Vagina (tissue), 2 donors: ENCODE results near the gene LINC01488.

Experiments
- CTCF ChIP-seq, 3 experiments: fragments of 450-650 bp in 2 of 3; fragments of 200-600 bp in 1 of 3; sonication (generic) in 1 of 3; IDR thresholded peaks; one replicate each; pipeline ENCODE4 v1.5.1; 2017 to 2019; ENCODE audit warnings: antibody characterized with exemption in 3 of 3, mild to moderate bottlenecking in 2 of 3, moderate library complexity in 2 of 3
- POLR2A ChIP-seq, 2 donors: fragments of 450-650 bp; IDR thresholded peaks; one replicate each; pipeline ENCODE4 v1.6.1; 2017; ENCODE audit warnings: antibody characterized with exemption in 2 of 2, mild to moderate bottlenecking in 2 of 2, moderate library complexity in 2 of 2
- POLR2AphosphoS5 ChIP-seq, 2 donors: sonication (generic); formaldehyde crosslinking; IDR thresholded peaks; one replicate each; pipeline ENCODE4 v1.9.0; 2017; ENCODE audit warnings: antibody characterized with exemption in 2 of 2, mild to moderate bottlenecking in 2 of 2, low read depth in 1 of 2; ENCODE audit not compliant: insufficient read depth in 1 of 2

- TF ChIP-seq POLR2A (IDR thresholded peaks at IDR 0.05) (no peak), CTCF (IDR thresholded peaks at IDR 0.05) (no peak), POLR2AphosphoS5 (IDR thresholded peaks at IDR 0.05; ENCODE audit: insufficient read depth in 1 of 2, low read depth in 1 of 2) (no peak)
Observed at GRCh38 chr11:69453151-69453550, 28.3 kb upstream of the LINC01488 start.
